ENCODE measurements around the gene MN1. TPM values are rescaled to one million over a fixed set of nuclear protein-coding genes. Genes with fewer than 3 reads are reported as not detected.

Gene MN1
- 0.54 and 0.62 TPM in 2 replicates for total RNA-seq (2014; rRNA removed; shearing (Covaris generic))

DNA sequence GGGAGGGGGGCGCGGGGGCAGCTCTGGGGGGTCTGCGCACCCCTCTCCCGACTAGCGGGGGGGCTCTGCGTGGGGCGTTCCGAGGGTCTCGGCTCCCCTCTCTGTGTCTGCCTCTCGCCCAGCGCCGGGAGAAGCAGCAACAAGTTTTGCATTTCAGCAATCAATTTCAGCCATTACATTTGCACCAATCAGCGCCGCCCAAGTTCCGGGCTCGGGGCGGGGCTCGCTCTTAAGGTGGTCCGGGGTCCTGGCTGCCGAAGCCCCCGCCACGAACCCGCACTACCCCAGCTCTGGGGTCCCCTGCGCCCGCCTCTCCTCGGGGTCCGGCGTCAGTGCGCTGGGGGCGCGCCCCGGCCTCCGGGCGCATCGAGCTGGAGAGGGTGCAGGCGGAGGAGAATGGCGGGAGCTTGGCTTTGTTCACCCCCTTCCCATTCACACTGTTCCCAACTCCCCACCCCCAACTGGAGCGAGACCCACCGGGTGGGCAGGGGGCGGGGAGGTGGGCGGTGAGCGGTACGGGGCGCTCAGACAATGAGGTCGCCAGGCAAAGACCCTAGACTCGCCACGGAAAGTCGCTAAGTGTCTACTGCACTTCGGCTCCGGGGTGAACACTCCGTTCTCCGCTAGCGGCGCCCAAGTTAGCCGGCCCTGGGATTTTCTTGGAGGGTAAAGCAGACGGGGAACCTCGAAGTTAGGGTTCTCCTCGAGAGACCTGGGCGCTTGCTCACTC is at the start of gene MN1:
Gene MN1 (minus strand): TSS at position 141 of the 730 bp plus-strand sequence. CDS start 1,213 bp downstream, outside the sequence.
- in situ Hi-C loops (cut with HindIII; ENCODE audit: low sequenced_read_pairs) = no loop called here
- peak; percentile 10 for DNase-seq (ENCODE audit: low spot score)

DNA sequence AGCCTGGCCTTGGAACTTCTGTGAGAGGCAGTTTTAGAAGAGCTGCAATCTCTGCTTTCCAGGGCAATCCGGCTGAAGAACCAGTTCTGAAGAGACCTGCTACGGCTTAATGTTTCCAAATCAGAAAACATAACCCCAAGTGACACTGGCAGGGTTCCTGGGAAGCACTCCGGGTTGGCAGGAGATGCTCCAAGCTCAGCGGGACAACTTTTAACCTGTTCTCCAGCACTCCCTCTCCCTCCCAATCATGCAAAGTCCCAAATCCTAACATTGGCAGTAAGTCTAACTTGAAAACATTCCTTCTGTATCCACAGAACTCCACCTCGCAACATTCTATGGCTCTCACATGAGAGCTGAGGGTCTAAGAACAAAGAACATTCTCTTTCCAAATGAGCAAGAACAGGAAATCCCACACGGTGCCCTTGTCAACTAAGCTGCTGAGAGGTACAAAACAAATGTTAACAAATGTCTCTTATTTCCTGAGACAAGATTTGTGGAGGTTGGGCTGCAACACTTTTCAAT is 48.5 kb upstream of the MN1 start:
- in situ Hi-C loops (cut with HindIII; ENCODE audit: low sequenced_read_pairs) = no loop called here
- DNase-seq (ENCODE audit: low spot score) = peak; percentile 43

DNA sequence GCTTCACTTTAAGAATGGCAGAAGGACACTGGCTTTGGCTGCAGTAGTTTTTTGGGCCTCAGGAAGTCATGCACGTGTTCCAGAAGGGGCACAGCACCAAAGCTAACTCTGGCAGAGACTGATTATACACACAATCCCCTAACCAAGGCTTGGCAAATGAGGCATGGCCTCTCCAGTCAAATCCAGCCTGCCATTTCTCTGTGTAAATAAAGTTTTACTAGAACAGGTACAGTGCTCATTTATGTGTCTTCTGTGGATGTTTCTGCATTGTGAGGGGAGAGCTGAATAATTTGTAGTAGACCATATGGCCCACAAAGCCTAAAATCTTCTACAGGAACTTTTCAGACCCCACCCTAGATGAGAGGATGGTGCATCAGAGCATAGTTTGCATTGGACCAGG is 46.4 kb upstream of the MN1 start:
- in situ Hi-C loops (cut with HindIII; ENCODE audit: low sequenced_read_pairs) = no loop called here
- no peak for DNase-seq (ENCODE audit: low spot score)

DNA sequence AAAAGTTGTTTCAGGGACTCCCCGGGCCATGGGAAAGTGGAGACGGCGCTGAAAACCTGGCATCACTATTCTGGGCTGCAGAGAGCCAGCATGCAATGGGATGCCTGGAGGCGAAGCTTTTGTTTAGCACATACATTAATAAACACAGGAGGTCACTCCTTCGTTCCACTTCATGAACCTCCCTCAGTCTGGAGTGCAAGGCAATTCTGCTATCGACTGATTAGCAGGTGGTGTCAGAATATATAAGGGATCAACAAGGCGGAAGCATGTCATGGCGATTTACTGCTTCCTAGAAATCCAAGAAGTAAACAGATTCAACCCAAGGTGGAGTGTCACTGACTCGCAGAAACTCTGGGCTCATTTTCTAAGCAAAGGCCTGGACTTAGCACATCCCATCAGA is 45.4 kb upstream of the MN1 start:
- DNase-seq (ENCODE audit: low spot score) = no peak
- in situ Hi-C loops (cut with HindIII; ENCODE audit: low sequenced_read_pairs) = no loop called here

DNA sequence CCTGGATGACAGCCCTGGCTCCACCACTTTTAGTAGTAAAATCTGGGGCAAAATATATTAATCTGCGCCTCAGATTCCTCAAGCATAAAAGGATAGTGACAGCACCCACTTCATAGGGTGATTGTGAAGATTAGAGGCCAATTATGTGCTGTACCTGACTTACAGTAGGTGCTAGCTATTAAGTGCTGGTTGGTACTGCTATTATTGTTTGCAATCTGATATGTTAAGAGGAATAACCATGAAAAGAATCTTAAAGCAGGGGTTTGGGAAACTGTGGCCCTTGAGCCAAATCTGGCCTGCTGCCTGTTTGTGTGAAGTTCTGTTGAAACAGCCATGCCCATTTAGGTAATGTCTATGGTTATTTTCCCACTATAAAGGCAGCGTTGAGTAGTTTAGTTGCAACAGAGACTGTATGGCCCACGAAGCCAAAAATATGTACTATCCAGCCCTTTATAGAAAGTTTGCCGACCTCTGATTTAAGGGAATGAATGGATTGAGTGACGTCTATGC is 44.7 kb upstream of the MN1 start:
- in situ Hi-C loops (cut with HindIII; ENCODE audit: low sequenced_read_pairs) = no loop called here
- DNase-seq (ENCODE audit: low spot score) = no peak

DNA sequence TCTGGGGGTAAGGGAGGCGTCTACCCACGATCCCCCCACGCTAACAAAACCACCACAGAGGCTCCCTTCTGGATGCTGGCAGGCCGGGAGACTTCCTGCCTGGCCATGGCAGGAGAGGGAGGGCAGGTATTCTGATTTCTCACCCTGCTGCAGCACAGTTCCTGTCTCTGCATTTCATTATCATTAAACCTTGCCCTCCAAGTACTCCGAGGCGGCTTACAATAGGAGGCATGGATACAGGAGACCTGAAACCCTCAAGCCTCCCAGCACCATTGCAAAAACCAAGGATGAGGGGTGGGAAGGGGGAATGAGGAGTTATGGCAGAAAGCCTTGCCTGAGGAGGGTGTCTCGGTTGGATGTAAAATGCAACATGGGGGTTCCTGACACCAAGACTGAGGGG is 44.1 kb upstream of the MN1 start:
- no peak for DNase-seq (ENCODE audit: low spot score)
- in situ Hi-C loops (cut with HindIII; ENCODE audit: low sequenced_read_pairs) = no loop called here

DNA sequence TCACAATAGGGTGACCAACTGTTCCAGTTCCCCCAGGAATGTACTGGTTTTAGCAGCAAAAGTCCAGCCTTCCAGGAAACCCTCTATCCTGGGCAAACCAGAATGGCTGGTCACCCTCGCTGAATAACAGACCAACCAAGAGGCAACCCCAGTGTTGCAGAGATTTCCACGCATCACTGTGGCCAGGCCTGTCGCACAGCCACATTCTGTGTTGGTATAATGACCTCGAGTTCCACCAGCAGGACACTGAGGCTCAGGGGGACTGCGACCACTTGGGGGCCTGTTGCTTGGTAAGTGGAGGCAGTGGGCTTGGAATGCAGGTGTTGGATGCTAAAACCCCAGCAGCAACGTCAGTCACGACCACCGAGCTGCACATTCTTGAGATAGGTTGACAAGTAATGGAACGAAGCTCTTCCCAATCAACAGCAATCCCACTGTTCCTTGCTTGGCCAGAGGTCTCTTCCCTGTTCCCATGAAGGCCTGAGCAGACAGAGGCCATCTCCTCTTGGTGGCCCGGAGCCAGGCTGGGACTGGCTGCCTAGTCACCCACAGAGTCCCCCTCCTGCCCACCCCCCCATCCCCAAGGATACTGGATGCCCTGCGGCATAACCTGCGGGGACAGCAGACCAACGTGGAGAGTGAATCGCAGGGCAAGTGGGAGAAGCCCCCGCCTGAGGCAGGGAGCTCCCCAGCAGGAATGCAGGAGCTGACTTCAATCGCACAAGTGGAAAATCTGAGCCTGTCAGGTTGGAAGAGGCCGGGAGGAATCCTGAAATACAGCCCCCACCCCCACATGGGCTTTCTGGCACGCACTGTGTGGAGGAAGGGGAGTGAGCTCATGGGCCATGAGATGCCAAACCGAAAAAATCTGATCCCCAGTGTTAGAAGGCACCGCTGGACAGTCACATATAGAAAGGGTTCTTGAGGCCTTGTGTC is 43.4 kb upstream of the MN1 start:
- in situ Hi-C loops (cut with HindIII; ENCODE audit: low sequenced_read_pairs) = no loop called here
- DNase-seq (ENCODE audit: low spot score) = no peak

DNA sequence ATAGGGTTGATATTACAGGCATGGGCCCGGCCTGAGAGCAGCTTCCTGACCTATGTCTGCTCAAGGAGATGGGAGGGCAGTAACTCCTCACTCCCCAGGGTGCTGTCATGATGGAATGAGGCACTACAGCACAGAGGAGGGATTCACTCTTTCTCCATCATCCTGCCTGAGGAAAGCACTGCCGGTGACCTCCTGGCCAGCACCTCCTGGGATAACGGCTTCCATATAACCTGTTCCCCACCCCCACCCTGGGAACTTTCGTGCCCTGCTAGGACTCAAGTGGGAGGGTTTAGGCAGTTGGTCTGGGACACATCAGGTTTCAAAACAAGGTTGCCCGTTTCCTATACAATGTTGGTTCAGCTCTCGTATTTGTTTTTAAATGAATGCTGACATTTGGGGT is 42.7 kb upstream of the MN1 start:
- in situ Hi-C loops (cut with HindIII; ENCODE audit: low sequenced_read_pairs) = no loop called here
- DNase-seq (ENCODE audit: low spot score) = no peak

DNA sequence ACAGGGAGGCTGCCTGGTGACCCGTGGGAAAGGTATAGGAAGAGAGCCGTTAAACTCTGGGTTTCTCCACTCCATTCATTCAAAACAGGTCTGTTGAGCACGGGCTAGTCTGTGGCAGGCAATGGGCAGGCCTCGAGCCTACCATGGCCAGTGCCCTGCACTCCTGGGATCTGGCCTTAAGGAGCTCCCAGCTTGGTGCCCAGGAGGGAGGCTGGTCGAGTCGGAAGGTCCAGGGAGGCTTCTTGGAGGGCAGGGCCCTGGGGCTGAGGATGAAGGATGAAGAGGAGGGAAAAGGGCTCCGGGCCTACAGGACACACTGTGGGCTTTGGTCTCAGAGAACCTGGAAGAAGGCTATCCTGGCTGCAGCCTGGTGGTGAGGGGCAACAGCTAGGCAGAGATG is 41.9 kb upstream of the MN1 start:
- in situ Hi-C loops (cut with HindIII; ENCODE audit: low sequenced_read_pairs) = no loop called here
- DNase-seq (ENCODE audit: low spot score) = no peak

DNA sequence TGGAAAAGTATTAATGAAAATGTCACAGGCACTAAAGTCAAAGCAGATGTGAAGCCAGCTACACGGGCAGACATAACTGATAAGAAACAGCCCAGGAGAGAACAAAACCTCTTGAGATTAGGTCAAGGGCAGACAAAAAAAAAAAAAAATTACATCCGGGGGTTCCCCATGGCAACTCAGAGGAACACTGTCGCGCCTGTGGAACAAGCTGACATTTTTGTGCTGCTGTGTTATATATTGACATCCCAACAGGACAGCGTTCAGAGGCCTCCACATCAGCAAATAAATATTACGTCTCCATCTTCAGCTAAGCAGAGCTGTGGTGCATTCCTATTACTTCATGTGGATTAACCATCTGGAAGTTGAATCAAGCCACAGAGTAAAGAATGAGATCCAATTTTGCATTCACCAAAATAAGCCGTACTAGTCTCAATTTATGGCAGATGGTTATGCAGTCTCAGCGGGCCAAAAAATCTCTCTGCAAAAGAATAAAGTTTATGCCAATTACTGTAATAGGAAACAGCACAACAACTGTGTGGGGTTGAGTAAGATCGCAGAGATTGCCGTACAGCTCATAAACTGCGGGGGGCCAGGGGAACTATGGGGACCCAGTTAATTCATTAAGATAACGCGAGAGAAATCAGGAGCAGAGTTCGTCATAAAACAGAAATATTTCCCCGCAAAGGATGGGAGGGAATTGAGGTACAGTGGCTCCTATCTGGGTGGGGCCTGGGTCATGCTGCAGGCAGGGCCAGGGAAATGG is 41.3 kb upstream of the MN1 start:
- peak; percentile 76 for DNase-seq (ENCODE audit: low spot score)
- in situ Hi-C loops (cut with HindIII; ENCODE audit: low sequenced_read_pairs) = no loop called here

DNA sequence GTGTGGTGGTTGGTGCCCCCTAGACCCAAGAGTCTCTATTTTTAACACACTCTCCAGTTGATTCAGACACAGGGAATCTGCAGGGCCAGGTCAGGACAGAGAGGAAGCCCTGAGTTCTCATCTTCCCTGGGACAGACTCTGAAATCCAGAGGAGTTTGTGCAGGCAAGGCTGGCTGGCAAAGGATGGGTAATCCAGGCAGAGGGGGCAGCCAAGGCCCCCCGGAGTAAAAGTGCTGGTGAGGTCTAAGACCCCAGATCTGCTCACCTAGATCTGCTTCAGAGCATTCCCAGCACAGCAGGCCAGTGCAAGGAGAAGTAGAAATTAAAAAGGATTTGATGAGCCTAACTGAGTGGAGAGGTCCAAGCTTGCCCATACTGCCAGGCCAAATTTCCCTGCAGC is 40.6 kb upstream of the MN1 start:
- in situ Hi-C loops (cut with HindIII; ENCODE audit: low sequenced_read_pairs) = no loop called here
- DNase-seq (ENCODE audit: low spot score) = peak; percentile 8

DNA sequence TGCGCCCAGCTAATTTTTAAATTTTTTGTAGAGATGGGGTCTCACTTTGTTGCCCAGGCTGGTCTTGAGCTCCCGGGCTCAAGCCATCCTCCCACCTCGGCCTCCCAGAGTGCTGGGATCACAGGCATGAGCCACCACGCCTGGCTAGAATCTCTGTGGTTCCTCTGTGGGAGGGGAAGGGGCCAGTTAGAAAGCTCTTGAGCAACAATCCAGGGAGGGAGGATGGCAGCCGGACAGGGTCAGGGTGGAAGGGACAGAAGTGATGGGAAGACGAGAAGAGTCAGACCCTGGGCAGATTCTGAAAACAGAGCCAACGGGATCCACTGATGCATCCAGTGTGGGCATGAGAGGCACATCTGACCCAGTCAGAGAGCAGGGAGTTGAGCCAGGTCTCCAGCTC is 38.9 kb upstream of the MN1 start:
- DNase-seq (ENCODE audit: low spot score) = no peak
- in situ Hi-C loops (cut with HindIII; ENCODE audit: low sequenced_read_pairs) = no loop called here

DNA sequence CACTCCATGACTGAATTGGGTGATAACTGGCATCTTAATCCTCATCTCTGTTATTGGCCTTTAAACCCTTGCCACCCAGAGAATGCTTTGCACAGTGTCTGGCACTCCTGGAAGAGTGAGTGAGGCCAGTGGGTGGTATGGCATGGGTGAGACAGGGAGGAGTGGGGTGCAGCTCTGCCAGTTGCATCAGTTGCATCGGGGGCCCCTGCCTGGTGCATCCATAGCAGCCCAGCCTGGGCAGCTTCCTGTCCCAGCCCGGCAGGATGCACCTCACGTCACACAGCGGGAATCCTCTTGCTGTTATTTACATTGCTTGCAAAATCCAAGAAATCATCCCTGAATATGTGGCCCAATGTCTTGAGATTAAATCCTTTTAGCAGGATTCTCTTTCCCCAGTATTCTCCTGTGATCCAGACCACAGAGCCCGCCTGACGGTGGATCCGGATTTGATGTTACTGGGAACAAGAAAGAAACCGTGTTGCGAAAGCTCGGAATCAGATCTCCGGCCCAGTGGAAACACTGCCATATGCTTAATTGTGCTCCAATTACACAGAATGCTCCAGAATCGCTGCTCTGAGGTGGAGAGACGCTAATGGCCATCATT is 37.6 kb upstream of the MN1 start:
- in situ Hi-C loops (cut with HindIII; ENCODE audit: low sequenced_read_pairs) = no loop called here
- DNase-seq (ENCODE audit: low spot score) = no peak

DNA sequence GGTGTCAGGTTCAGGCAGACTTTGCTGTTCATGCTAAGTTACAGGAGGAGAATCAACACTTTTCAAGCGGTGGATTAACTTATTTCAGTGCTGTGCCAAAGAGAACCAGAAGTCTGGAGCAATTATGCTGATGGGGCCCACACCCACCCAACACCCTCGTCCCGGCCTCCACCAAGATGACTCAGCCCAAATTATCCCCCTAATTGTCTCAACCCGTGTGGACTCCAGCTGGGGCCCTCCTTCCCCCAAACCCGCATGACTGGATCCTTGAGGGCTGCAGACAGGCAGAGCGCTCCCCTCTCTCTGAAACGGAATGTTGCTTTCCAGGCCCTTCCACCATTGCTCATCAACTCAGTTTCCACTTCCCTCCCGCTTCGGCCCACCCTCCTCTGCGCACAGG is 34.6 kb upstream of the MN1 start:
- in situ Hi-C loops (cut with HindIII; ENCODE audit: low sequenced_read_pairs) = no loop called here
- no peak for DNase-seq (ENCODE audit: low spot score)

DNA sequence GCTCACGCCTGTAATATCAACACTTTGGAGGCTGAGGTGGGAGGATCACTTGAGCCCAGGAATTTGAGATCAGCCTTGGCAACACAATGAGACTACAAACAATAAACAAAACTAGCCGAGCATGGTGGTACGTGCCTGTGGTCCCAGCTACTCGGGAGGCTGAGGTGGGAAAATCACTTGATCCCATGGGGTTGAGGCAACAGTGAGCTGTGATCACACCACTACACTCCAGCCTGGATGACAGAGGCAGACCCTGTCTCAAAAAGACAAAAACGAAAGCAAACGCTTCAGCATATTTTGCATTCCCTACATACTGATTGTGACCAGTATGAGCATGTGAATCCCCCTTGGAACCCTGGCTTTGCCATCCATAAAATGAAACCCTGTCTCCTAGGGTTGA is 33.9 kb upstream of the MN1 start:
- in situ Hi-C loops (cut with HindIII; ENCODE audit: low sequenced_read_pairs) = no loop called here
- no peak for DNase-seq (ENCODE audit: low spot score)

DNA sequence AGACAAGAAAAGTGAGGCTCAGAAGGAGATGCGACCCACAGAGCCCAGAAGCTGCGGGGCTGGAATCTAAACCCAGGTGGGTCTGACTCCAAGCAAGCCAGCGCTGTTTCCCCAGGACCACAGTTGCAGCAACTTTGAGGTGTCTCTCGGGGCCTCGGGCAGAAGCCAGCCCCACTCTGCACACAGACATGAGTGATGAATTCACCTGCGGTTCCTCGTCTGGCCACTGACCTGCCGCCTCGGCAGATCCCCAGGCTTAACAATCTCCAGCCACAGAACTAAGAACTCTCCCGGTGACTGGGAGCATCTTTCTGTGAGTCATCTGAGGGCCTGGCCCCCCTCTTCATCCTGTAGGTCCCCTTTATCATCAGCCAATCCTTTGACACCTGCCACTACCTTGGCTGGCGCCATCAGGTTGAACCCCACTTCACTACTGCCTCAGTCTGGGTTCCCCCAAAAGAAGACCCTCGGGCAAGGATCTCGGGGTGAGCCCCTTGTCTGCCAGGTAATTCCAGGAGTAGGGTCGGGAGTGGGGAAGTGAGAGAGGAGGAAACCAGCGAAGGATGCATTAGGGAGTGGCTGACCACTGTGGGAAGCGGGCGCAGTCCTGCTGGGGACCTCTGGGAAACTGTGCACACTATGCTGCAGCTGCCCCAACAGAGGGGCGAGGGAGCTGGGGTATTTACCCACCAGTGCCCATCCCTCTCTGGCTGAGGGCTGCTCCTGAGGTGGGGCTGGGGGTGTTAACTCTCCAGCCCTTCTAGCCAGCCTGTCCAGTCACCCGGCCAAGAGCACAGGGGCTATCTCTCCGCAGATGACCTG is 33.0 kb upstream of the MN1 start:
- DNase-seq (ENCODE audit: low spot score) = no peak
- in situ Hi-C loops (cut with HindIII; ENCODE audit: low sequenced_read_pairs) = no loop called here

DNA sequence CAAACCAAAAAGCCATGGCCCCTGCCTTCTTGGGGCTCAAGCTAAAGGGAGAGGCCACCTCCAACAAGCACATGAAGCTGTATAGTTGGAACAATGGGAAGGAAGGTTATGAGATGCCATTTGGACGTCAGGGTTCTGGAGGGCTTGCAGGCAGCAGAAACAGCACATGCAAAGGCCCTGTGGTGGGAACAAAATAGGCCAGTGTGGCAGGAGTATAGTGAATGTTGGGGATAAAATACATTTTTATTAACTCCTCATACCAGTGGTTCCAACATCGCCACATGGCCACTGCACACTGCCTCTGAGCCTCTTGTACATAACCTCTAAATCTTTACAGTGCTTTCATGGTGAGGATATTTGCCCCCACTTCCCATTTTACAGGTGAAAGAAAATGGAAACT is 32.2 kb upstream of the MN1 start:
- in situ Hi-C loops (cut with HindIII; ENCODE audit: low sequenced_read_pairs) = no loop called here
- DNase-seq (ENCODE audit: low spot score) = no peak

DNA sequence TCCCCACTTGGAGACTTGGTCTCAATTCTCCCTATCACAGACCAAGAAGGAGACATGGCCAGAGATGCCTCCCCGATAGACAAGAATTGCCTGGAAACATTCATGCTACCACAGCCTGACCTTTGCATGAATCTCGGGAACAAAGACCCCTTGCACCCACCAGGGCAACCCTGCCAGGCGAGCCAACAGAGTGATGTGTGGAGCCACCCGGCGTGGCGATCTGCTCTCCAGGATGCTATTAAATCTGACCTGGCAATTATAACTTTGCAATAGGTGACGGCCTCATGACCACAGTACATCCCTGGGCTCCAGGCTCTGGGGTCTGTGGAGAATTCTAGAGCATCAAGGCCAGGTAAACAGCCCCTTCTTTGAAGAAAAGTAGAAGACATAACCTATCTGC is 31.1 kb upstream of the MN1 start:
- in situ Hi-C loops (cut with HindIII; ENCODE audit: low sequenced_read_pairs) = no loop called here
- no peak for DNase-seq (ENCODE audit: low spot score)

All from G401 (cell line).